ENCODE data around the gene DHX40.
"Not testable (repeated sequence)": the region's sequence is repeated elsewhere in the genome, so short reads cannot be mapped to it uniquely, and the experiment has no call there.

The DHX40 gene

DNA sequence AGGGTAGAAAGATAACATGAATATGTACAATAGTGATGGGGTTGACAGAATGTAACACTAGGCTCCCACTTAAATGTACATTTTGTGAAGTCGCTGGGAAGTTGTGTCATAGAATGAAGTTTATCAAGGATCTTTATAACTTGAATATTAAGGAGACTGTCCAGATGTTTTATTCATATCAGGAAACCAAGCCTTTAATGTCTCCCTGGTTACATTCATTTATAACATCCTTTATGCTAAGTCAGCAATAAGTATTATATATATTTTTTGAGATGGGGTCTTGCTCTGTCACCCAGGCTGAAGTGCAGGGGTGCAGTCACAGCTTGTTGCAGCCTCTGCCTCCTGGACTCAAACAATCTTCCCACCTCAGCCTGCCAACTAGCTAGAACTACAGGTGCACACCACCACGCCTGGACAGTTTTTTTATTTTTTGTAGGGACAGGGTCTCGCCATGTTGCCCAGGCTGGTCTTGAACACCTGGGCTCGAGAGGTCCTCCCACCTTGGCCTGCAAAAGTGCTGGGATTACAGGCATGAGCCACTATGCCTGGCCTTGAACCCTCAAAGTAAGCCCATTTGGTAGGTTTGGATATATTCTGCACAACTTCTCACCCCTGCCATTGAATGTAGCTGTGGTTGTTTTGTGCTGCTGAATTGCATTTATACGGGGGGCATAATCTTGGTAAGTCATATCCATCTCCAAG, 68.4 kb downstream of the DHX40 start:
- DNase-seq, result no peak

DNA sequence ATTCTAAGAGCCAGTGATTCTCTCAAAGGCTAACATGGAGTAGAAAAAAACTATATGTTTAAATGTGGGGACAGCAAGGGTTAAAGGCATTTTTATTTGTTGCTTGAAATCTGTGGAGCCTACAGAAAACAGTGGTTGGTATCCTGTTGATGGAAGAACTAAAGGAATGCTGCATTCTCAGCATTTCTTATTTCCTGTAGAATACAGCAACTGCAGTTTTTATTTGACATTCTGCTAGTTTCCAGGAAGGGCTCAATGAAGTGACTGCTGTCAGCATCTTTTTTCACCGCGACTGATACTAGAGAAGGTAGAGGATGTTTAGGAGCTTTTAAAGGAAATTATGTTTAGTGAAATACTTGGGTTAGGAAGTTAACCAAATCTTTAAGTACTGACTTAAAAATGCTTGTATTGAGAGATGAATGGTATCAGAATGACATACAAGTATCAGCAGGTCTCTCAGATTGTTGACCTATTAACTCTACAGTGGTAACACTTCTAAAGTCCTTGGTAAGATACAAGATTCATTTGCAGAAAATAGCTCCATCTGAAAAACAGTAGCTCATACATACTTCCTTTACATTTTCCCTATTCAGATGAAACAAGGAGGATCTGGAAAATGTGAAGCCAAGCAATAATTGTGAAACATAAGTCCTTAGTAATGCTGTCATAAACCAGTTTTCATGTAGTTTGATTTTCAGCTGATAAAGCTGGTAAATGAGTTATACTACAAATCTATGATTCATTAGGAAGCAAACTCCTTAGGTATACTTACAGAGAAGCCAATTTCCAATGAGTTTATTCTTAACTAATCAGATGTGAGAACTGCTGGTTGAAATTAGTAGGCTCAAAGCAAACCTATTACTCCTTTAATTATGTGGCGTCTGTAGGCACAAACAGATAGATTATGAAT, 69.5 kb downstream of the DHX40 start:
- no peak for DNase-seq

DNA sequence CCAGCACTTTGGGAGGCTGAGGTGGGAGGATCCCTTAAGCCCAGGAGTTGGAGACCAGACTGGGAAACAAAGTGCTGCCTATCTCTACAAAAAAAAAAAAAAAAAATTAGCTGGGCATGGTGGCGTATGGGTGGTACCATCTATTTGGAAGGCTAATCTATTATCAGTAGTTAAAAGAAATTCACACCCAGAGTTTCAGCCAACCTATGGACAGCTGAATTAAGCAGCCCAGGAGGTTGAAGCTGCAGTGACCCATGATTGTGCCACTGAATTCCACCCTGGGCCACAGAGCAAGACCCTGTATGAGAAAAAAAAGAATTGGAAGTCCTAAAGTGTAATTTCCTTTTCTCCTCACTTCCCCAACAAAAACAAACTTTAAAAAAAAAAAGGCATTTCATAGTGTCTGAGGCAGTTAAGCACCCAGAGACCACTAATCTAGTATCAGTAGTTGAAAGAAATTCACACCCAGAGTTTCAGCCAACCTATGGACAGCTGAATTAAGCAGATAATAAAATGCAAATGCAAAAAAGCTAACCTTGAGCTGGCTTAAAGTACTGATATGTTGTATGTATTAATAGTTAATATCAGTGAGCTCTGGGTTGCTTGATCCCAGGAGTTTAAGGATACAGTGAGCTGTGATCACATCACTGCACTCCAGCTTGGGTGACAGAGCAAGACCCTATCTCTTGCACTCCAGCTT, 72.4 kb downstream of the DHX40 start:
- no peak for DNase-seq

DNA sequence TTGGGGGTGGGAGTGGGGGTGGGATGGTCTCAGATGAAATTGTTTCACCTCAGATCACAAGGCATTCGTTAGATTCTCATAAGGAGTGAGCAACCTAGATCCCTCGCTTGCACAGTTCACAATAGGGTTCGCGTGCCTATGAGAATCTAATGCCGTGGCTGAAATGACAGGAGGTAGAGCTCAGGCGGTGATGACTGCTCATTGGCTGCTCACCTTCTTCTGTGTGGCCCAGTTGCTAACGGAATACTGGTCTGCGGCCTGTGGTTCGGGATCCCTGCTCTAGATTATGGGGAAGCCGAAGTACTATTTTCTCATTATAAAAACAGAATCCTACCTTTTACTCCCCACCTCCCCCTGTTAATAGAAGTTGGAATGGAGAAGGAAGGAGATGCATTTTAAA, 73.1 kb downstream of the DHX40 start:
- DNase-seq, result no peak

DNA sequence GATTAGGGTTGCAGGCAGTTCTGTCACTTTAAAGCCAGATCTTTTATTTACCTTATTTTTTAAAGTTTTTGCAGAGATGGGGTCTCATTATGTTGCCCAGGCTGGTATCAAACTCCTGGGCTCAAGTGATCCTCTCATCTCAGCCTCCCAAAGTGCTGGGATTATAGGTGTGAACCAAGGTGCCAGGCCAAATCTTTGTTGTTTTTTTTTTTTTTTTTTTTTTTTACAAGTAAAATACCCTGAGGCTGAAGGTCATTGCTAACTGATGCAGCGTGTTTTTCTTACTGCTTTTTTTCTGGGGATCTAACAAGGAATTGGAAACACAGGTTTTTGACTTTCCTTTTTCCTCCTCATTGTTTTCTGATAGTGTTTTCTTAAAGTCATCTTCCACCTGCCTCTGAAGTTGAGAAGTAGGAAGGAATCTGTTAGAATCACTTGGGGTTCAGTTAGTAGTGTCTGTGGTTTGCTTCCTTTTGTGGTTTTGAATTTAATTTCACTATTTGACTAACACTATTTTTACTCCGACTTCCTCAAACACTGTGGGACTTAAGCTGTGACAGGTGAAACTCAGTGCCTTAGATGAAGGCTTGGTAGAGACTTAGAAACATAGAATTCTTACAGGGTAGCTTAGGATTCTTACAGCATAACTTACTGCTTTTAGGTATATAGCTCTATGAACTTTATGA, 76.5 kb downstream of the DHX40 start:
- DNase-seq, result no peak

DNA sequence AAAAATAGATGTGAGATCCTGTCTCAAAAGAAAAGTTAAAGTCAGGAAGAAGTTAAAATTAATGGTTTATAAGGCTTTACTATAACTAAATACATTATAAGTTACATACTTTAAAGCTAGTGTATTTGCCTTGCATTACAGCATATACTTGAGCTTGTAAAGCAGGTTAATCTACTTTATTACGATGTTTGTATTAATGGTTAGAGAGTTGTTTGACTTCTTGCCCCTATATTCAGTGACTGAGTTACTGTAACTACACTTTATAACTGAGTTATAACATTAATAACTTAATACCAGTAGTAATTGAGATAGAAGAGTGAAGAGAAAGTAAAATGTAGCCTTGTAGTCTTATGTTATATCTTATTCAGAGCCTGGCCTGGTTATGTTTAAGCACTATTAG, 77.2 kb downstream of the DHX40 start:
- DNase-seq, result no peak

DNA sequence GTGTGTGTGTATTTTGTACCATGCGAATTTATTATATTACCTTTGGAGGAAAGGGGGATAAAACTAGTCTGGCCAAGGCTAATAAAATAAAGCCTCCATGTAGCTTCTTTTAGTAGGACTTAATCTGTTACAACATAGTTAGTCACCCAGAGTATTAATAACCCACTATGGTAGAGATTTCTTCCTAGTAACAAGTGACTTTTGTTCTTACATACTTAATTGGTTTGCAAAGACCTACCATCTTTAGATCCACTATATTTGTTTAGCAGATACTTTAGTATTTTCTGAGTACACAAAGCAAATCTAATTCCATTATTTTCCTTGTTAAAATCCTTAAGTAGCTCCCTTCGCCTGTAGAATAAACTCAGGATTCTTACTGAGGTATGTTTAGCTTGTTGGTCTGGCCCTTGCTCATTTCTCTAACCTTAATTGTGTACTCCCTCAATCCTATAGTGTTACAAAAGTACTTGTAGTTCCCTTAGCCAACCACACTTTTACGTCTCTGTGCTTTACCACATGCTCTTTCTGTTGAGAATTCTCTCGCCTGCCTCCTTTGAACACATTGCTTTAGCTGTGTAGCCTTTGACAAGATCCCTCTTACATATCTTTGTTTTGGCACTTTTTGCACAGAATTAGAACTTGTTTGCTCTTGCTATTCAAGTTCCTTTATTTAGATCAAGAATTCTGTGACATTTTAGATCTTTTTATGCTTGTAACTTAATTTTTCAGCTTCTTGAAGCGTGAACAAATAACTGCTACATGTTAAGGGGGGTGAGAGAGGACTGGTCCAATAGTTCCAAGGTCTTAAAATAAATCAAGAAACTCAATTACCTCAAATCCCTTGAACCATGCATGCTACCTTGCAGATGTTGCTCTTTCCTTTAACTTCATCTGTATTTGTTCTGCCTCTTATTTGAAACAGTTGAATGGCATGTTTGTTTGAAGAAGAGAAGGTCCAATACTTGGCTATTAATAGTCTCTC, 78.0 kb downstream of the DHX40 start:
- DNase-seq, result no peak

DNA sequence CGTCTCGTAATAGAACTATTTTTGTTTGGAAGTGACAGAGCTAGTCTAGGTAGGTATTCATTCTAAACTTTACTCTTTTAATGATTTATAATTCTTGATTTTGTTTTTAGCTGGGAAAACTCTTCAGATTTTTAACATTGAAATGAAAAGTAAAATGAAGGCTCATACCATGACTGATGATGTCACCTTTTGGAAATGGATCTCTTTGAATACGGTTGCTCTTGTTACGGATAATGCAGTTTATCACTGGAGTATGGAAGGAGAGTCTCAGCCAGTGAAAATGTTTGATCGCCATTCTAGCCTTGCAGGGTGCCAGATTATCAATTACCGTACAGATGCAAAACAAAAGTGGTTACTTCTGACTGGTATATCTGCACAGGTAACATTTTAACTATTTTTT, 81.9 kb downstream of the DHX40 start:
- DNase-seq, result no peak

DNA sequence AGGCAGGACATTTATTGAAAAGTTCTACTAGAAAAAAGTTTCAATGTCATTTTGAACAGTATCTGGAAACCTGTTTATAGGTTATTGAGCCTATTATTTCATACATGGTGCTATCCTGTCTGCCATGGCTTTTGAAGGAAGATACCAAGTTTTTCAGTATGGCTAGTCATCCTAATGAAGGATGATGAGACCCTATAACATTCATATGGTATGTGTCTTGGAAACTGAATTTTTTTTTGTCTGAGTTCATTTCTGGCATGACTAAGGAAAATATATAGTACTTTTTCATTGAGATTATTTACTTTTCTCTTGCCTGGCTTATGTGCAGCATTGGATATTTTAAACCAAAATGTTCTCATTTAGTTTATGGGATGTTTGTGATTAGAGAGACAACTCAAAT, 84.5 kb downstream of the DHX40 start:
- no peak for DNase-seq

DNA sequence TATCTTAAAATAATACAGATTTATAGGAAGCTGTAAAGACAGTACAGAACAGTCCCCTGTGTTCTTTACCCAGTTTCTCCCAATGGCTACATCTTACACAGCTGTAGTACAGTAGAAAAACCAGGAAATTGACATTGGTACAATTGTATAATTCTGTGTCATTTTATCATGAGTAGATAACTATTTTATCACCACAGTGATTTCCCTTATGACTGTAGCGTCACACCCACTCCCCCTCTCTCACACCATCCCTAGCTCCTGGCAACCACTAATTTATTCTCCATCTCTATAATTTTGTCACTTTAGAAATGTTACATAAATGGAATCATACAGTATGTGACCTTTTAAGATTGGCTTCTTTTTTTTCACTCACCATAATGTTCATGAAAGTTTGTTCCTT, 85.2 kb downstream of the DHX40 start:
- DNase-seq, result no peak

DNA sequence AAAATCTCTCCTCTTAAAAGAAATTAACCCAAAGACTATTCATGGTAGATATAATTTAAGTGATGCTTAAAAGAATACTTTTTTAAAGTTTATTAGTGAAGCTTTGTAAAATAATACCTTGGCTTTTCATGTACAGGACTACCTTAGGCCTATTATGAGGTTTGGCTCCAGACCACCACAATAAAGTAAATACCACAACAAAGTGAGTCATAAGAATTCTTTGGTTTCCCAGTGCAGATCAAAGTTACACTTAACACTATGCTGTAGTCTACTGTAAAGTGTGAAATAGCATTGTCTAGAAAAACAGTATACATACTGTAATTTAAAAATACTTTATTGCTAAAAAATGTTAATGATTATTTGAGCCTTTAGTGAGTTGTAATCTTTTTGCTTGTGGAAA, 85.9 kb downstream of the DHX40 start:
- DNase-seq, result no peak

DNA sequence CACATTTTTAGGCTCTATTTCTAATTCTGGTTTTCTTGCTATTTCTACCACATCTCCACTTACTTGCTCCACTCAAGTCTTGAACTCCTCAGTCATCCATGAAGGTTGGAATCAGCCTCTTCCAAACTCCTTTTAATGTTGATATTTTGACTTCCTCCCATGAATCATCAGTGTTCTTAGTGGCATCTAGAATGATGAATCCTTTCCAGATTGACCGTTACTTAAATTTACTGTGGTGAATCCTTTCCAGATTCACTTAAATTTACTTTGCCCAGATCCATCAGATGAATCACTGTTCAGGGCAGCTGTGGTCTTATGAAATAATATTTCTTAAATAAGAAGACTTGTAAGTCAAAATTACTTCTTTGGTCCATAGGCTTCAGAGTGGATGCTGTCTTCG, 86.7 kb downstream of the DHX40 start:
- no peak for DNase-seq

DNA sequence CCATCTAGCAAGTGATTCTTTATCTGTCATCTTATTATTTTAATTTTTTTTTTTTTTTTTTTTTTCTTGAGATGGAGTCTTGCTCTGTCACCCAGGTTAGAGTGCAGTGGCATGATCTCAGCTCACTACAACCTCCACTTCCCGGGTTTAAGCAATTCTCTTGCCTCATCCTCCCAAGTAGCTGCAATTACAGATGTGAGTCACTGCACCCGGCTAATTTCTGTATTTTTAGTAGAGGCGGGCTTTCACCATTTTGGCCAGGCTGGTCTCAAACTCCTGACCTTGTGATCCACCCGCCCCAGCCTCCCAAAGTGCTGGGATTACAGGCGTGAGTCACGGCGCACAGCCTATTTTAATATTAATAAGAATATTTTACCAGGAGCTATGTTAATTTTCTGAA, 91.2 kb downstream of the DHX40 start:
- not testable (repeated sequence) for DNase-seq
